Measurements from ENCODE around the gene ACACA. TPM values are rescaled to one million over a fixed set of nuclear protein-coding genes. Genes with fewer than 3 reads are reported as not detected.
"Not testable (repeated sequence)": the region's sequence is repeated elsewhere in the genome, so short reads cannot be mapped to it uniquely, and the experiment has no call there.

Gene ACACA
- total RNA-seq, 4 donors from 2014 or later = 4.7 to 75.1 (median 41.9) TPM

GRCh38 chr17:37148156-37148555, 258.5 kb downstream of the ACACA start:
- TF ChIP-seq, protein P1, sequence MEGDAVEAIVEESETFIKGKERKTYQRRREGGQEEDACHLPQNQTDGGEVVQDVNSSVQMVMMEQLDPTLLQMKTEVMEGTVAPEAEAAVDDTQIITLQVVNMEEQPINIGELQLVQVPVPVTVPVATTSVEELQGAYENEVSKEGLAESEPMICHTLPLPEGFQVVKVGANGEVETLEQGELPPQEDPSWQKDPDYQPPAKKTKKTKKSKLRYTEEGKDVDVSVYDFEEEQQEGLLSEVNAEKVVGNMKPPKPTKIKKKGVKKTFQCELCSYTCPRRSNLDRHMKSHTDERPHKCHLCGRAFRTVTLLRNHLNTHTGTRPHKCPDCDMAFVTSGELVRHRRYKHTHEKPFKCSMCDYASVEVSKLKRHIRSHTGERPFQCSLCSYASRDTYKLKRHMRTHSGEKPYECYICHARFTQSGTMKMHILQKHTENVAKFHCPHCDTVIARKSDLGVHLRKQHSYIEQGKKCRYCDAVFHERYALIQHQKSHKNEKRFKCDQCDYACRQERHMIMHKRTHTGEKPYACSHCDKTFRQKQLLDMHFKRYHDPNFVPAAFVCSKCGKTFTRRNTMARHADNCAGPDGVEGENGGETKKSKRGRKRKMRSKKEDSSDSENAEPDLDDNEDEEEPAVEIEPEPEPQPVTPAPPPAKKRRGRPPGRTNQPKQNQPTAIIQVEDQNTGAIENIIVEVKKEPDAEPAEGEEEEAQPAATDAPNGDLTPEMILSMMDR (IDR thresholded peaks at IDR 0.05) = no peak
- no peak for TF ChIP-seq POLR2A (IDR thresholded peaks at IDR 0.05)

DNA sequence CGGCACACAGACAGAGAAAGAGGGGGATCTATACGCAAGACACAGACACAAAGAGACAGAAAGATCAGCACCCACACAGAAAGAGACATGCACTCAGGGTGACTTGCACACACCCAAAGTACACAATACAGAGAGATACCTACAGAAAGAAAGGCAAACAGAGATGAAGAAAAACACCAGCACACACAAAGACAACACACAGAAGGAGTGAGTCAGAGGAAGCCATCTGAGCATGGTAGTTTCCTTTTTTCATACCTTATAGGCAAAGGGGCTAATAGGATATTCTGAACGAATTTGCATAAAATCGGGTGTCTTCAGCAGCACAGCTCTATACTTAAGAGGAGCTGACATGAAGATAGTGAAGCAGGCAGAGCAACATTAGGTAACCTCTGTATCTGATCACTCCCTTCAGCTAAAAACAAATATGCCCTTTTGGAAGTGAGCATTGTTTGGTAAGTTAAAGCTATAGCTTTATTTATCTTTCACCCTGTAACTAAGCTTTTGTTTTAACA, 259.3 kb downstream of the ACACA start:
- H3K9me3 ChIP-seq = no peaks in the 10 kb centered on the region
- H3K4me1 ChIP-seq = no peaks in the 10 kb centered on the region
- H3K27me3 ChIP-seq = no peaks in the 10 kb centered on the region
- H3K27ac ChIP-seq = no peak overlapping the region
- H3K4me3 ChIP-seq = no peak overlapping the region
- no peaks in the 10 kb centered on the region for H3K36me3 ChIP-seq
- intact Hi-C loops (cut with DNase I; ENCODE audit: low total_unique reads) = no loop called here
- no peak for DNase-seq
- TF ChIP-seq POLR2A (IDR thresholded peaks at IDR 0.05) = no peak
- TF ChIP-seq, protein P1 (IDR thresholded peaks at IDR 0.05) = no peak

More at GRCh38 chr17:37148156-37148555, 258.5 kb downstream of the ACACA start:
- no peak for DNase-seq
- H3K27ac ChIP-seq = no peak overlapping the region
- H3K9me3 ChIP-seq = no peaks in the 10 kb centered on the region
- no peaks in the 10 kb centered on the region for H3K27me3 ChIP-seq
- H3K36me3 ChIP-seq = no peaks in the 10 kb centered on the region
- intact Hi-C loops (cut with DNase I; ENCODE audit: low total_unique reads) = no loop called here
- H3K4me1 ChIP-seq = no peaks in the 10 kb centered on the region
- H3K4me3 ChIP-seq = no peak overlapping the region

- Histone ChIP-seq H3K27me3 (no peaks in the 10 kb centered on the region), H3K27ac (no peak overlapping the region), H3K4me1 (no peaks in the 10 kb centered on the region), H3K4me3 (no peak overlapping the region), H3K9me3 (no peaks in the 10 kb centered on the region), H3K36me3 (no peaks in the 10 kb centered on the region)
- TF ChIP-seq POLR2A (IDR thresholded peaks at IDR 0.05) = no peak
- TF ChIP-seq, protein P1 (IDR thresholded peaks at IDR 0.05) = no peak
- intact Hi-C loops (cut with DNase I; ENCODE audit: low total_unique reads) = no loop called here
- no peak for DNase-seq
These were observed 260.3 kb downstream of the ACACA start for GRCh38 chr17:37146086-37147064.

- Histone ChIP-seq H3K36me3 (no peaks in the 10 kb centered on the region), H3K4me3 (no peak overlapping the region), H3K4me1 (no peaks in the 10 kb centered on the region), H3K9me3 (no peaks in the 10 kb centered on the region), H3K27ac (no peak overlapping the region), H3K27me3 (no peaks in the 10 kb centered on the region)
- TF ChIP-seq POLR2A (IDR thresholded peaks at IDR 0.05) = no peak
- TF ChIP-seq, protein P1 (IDR thresholded peaks at IDR 0.05) = no peak
- intact Hi-C loops (cut with DNase I; ENCODE audit: low total_unique reads) = no loop called here
- no peak for DNase-seq
These were observed 262.4 kb downstream of the ACACA start for GRCh38 chr17:37144075-37144701.

DNA sequence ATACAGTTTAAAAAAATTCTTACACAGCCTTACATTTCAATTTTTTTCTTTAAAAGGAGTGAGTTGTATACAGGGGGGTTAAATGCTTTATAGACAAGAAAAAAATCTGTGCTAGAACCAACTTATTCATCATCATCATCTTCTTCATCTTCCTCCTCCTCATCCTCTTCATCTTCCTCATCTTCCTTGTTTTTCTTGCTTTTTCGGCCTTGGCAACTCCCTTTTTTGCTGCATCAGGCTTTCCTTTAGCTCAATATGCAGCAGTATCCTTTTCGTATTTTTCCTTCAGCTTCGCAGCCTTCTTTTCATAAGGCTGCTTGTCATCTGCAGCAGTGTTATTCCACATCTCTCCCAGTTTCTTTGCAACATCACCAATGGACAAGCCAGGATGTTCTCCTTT, 263.1 kb downstream of the ACACA start:
- H3K27me3 ChIP-seq; H3K36me3 ChIP-seq; DNase-seq; H3K4me3 ChIP-seq; intact Hi-C loops (cut with DNase I; ENCODE audit: low total_unique reads); H3K4me1 ChIP-seq; H3K9me3 ChIP-seq; H3K27ac ChIP-seq: not testable (repeated sequence)

Measured in uterus (tissue), 4 donors.